Measurements from ENCODE around the gene RBM7.

RBM7 gene, protein sequence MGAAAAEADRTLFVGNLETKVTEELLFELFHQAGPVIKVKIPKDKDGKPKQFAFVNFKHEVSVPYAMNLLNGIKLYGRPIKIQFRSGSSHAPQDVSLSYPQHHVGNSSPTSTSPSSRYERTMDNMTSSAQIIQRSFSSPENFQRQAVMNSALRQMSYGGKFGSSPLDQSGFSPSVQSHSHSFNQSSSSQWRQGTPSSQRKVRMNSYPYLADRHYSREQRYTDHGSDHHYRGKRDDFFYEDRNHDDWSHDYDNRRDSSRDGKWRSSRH

DNA sequence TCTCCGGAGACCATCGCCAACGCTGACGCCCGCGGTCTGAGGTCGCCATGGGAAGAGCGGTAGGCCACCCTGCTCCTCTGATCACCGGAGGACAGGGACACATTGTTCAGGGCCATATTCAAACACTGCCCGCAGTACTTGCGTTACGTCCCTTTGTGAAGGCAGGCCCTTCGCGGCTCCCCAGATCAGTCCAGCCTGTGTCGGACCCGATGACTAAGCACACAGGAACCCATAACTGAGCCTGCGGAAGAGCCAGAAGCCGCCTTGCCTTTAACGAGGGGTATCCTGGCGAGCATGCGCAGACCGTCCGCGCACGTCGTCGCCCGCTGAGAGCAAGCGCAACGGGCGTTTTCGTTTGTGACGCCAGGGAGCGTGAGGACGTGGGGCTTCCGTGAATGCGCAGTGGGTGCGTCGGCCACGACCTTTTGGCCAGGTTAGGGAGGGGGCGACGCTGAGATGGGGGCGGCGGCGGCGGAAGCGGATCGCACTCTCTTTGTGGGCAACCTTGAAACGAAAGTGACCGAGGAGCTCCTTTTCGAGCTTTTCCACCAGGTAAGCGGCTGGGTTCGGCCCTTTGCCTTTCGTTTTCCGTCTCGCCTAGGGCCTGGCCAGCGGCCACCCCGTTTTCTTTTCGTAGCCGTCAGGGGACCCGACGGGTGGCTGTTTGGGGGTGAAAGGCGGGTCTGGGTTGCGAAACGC lies at the start of gene RBM7, which contains the start of gene C11orf71:
Gene RBM7 (plus strand): TSS at position 451 of the 699 bp plus-strand sequence. CDS start 6 bp downstream, at position 457.
Gene C11orf71 (minus strand): TSS at position 296 of the 699 bp plus-strand sequence. CDS start 180 bp downstream, at position 116.
- DNase-seq: peak; percentile 95

DNA sequence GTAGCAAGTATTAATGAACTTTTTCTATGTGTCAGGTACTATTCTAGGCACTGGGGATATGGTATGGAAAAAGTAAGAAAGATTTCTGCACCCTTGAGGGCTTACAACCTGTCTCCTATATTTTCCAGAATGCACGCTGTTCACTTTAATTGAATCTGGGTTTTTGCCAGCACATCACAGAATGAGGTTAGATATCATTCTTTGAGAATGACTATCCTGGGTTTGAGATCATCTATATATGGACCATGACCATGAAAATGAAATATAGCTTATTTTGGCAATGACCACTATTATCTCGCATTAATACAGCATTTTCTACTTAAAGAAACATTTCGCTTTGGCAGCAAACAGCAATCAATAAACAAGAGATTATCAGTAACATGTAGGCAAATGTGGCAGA lies 47.0 kb upstream of the RBM7 start:
- no peak for DNase-seq

DNA sequence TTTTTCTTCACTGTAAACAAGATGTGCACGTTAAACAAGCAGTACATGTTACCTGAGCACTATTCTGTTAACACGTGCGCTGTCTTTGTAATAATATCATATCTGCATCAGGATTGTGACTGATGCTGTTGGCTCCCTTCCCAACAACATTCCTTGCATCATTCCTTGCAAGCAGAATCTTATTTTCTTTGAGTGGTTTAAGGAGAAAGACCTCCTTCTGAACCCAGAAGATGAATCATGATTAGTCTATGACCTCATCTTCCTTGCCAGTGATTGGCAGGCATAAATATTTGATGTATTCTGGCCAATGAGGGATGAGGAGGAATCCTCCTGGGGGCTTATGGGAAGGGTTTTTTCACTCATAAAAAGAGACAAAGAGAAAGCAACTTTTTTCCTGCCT lies 46.4 kb upstream of the RBM7 start:
- no peak for DNase-seq

DNA sequence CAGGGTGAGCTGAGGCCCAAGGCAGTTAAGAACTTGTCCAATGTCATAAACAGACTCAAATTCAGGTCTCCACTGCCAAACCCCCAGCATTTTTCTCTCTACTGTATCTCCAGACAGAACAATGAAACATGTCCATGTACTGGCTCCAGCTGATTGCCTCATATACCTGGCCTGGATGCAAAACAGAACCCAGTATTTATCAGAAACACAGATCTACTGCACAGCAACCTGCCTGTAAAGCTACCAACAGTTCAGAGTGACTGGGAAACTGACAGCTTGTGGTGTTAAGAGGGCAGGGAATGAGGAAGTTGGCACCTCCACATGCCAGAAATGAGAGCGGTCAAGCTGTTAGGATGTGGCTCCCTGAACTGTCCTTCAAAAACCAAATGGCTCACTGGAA lies 41.8 kb upstream of the RBM7 start:
- DNase-seq: no peak

DNA sequence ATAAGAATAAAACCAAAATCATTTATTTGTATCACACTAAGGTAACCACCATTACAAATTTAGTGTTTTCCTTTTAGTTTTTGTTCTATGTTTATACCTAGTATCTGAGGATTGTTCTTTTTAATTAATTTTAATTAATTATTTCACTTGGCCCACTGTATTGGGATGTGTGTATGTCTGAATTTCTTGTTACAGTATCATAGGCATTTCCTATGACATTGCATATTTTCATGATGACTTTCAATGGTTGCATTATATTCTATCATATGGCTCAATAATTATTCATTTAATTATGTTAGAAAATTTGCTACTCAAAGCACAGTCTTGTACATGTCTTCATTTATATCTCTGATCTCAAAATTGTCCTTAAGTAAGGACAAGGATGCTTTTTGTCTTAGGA lies 41.1 kb upstream of the RBM7 start:
- no peak for DNase-seq

DNA sequence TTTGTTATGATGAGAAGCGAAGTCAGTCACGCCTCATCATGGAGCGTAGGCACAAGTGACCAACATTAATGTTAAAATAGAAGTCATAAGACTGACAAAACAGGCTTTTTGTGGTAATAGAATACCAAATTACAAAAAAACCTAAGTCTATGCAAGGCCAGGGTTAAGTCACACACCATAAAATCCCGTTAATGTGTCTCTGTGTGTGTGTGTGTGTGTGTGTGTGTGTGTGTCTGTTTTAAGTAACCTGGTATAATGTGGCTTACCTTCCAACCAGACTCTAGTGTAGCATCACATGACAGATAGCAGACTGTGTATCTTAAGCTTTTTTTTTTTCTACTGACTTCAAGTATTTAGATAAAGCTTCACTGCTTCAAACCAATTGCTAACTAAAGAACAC lies 38.1 kb upstream of the RBM7 start:
- no peak for DNase-seq

DNA sequence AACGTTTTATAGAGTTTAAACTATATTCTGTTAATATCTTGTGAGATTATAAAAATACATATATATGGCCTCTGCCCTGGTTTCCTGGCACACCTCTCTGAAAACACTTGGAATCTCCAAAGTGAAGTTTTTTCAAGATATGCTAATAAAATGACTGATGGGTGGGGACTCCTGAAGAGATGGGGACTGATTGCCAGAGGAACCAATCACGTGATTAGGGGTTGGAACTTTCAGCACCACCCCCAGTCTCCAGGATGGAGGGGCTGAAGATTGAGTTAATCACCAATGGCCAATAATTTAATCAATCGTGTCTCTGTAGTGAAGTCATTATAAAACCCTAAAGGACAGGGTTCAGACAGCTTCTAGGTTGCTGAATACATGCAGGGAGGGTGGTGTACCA lies 37.5 kb upstream of the RBM7 start:
- DNase-seq: no peak

DNA sequence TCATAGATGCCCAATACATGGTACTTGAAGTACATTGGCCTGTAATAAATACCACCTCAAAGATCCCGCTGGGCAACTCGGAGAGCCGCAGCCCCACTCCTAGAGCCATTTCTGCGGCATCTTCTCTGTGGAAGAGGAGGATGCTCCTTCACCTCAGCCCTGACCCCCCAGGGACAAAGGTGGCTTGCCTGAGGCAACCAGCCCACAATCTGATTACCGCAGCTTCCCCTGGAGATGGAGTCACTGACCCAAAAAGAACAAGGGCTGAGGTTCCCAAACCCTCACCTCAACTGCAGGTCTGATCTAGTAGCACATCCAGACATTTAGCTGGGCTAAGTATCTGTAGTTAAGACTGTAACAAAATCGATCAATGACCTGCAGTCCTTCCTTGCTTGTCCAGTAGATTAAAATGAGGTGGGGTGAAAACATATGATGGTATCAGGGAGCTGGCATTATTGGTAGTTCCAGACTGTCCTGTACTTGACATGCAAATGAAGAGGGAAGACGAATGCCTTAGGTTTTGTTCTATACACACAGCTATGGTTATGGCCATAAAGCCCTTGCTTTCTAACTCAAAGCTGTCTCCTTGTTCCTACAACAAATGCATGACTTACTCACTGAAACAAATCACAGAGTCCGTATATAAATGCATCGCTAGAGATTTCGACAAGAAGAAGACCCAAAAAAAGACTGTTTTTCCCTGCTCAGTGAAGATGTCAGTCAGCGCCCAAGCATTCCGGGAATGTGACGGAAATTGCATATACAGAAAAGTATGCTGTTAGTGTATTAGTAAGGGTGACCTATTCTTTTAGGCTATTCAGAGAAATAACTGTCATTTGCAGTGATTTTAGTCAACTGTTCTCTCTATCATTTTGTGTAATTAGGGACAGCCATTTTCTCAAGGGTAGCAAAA lies 33.9 kb upstream of the RBM7 start:
- DNase-seq: no peak

DNA sequence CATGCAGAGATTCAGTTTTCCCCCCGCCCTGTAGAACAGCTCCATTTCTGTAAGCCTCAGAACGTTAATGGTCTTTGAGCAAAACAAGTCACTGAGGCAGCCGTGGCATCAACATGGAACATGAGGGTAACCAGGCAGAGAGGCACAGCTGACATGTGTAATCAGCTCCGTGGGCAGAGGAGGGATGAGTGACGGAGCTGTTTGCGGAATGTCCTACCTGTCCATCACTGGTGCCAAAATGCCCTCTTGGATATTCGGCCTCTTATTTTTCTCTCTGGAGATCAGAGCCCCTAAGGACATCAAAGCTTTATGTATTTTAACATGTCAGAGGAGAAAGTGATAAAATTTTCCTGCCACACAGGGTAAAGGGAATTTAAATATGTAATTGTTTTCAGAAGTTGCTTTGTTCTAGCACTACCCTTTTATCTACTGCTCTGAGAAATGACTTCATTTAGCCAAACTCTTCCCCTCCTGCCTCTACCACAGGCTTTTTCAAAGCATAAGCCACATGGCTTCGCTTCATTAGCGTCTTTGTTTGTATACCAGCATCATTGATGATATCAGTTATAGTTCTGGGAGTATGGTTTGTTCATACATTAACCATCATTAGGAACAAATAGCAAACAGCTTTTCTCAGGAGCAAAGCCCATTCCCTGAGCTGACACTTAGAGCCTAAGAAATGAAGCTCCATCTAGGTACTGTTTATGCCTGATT lies 33.1 kb upstream of the RBM7 start:
- no peak for DNase-seq

DNA sequence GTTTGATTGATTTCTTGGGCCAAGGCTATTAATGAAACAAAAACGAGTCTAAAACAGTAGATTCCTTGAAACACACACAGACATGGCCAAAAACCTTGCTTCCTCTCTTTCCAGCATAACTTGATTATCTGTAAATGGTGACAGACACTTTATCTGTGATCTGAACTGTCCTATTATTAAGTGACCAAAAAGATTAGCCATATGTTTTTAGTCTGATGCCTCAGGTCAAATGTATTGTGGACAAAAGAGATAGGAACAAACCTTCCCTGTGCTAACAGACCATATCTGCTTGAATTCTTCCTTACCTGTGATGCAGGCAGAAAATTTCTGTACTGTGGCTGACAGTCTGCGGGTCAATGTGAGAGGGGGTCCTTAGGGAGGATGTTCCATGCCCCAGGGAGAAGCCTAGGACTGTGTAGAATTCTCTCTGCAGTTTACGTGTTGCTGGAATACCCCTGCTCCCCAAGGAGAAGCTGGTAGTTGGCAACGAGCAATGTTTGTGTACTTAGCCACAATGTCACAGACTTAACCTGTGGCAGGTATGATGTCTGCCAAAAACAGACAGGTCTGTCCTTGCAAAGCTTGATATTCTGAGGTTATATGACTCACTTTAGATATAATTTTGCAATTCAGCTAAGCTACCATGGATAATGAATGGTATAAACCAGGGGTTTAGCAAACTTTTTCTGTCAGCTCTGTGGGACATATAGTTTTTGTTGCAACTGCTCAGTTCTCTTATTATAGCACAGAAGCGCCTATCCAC lies 31.4 kb upstream of the RBM7 start:
- DNase-seq: no peak

DNA sequence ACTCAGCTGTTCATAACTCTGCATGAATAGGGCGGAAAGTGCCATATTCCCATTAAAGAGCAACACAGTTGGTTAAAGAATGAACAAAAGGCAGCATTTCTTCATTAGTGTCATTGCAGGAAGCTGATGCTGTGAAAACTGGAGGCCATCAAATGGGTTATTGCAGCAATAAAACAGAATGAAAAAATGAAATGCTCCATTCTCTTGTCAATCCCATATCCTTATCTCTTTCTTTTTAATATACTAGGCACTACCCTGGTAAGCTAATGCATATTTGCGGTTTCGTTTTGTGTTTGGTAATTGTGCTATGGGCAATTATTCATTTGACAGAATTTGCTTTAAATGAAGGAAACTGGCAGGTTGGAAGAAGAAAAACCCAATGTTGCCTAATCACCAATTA lies 25.4 kb upstream of the RBM7 start:
- no peak for DNase-seq

DNA sequence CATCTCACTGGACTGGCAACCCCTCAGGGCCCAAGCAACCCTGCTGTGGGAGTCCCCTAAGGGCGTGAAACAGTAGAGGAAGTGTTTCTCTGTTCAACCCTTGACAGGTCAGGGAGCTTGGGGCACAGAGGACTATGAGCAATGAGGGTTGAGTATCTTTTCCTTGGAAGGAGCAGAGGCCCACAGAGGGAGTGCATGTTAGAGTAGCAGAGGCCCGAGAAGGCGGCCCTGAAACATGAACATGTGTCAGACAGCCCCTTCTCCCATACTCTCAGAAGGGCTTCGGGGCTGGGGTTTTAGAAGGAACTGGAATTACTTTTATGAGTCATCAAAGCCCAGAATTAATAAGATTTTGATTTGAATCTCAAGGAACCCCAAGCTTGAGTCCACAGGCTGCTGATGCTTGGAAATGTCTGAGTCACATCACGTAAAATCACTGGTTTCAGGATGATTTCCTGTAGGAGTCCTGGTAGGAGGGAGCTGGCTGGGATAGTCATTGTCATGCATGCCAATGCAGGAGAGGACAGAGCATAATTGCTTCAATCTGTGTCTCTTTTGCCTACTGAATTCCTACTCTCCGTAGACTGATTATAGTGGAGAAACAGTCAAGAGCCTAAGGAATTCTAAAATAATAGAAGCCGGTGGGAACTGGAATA lies 22.7 kb upstream of the RBM7 start:
- DNase-seq: no peak

DNA sequence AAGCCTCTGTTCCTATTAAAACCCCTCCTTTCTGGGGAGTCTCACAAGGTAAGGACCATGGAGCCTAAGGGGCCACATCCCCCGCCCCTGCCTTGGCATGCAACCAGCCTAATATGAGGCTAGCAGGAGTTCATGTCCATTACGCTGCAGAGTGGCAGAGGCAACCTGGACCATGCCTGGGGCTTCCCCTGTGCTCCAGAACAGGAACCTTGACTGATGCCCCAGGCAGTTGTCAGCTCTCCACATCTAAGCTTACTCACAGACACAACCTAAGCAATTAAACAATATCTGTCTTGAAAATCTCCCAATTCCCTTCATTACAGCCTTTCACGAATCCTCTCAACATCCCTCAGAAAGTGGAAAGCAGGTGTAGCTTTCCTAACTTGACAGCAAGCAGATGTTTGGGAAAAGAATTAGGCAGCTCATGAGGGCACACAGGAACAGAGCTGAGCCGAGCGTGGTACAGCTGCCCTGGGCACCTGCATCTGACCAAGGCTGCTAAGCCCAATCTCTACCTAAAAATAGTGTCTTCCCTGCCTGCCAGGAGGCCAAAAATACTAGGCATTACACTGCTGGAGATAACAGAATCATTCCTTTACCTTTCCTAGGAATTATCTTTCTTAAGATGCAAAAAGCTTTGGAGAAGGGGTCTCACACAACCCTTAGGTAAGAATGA lies 20.9 kb upstream of the RBM7 start:
- no peak for DNase-seq

DNA sequence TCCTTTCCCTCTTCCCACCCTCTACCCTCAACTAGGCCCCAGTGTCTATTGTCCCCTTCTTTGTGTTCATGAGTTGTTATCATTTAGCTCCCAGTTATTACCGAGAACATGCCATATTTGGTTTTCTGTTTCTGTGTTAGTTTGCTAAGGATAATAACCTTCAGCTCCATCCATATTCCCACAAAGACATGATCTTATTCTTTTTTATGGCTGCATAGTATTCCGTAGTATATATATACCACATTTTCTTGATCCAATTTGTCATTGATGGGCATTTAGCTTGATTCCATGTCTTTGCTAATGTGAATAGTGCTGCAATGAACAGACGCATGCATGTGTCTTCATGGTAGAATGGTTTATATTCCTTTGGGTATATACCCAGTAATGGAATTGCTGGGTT lies 18.0 kb upstream of the RBM7 start:
- DNase-seq: no peak

DNA sequence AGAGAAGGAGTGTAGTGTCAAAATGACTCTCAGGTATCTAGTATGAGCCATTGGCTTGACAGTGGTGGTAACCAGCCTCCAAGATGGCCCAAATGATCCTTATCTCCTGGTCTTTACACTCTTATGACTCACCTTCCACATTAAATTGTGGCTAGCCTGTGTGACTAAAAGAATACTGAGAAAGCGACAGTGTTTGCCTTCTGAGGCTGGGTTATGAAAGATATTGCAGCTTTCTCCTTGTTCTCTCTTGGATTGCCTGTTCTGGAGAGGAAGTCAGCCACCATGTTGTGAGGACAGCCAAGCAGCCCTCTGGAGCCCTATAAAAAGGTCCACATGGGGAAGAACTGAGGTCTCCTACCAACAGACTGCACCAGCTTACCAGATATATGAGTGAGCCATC lies 16.0 kb upstream of the RBM7 start:
- no peak for DNase-seq

DNA sequence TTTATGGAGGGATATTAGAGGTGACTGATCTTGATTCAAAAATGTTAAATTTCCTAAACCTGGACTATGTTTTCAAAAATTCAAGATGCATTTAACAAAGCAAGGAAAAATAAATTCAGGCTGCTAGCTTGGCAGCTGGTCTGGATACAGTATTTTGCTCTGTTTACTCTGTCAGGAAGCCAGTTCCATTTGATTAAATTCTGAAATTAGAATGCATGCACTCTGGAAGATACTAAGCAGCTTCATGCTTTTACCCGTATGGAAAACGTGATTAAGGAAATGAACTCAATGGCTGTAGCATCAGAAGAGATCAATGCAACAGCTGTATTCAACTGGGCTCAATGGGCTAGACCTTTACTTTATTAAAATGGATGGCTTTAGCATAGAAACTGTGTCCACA lies 14.3 kb upstream of the RBM7 start:
- no peak for DNase-seq

DNA sequence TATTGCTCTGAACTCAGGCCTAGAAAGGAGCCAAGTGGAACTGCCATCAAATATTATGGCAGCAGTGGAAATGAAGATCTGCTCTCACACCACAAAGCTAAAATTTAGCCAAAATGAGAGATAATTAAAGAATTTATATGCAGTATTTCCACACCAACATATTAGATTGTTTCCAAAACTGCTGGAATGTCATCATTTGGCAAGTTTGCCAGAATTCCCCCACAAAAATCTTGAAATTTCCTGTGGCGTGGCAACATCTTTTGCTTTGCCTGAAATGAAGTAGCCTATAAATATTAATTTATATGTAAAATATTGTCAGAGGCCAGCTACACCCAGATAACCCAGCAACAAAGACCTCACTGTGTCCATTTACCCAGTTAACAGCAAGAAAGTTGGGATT lies 13.9 kb upstream of the RBM7 start:
- no peak for DNase-seq

DNA sequence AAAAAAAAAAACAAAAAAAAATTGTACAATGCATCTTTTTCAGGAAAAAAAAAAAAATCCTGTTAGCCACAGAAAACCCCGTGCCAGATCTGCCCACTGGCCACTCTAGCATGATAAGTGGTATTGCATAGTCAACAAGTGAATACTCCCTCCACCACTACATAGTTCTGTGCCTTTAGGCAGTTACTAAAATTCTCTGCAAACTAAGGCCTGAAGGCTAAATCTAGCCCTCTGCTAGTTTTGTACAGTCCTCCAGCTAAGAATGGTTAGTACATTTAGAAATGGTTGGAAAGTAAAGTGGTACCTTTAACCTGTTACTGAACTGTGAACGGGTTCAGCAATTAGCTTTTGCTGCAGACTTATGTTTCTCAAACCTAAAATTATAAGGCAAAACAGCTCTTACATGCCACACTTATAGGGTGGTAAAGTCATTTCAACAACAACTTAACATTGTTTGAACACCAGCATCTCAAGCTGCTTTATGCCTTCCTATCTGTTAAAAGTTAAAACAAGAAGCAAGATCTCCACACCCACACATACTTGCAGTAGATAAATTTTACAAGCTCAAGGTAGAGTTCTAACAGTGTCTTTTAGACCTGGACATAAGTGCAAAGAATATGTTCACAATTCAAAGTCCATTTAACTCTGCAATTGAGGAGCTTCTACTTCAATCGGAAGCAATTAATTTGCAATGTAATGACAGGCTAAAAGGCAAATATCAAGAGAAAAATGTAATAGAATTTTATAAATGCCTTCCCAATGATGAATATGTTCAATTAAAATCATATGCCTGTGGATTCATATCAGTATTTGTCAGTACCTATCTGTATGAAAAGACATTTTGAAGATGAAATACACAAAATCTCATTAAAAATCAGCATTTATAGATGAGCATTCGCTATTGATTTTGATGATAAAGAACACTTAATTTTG lies 7.5 kb upstream of the RBM7 start:
- no peak for DNase-seq

DNA sequence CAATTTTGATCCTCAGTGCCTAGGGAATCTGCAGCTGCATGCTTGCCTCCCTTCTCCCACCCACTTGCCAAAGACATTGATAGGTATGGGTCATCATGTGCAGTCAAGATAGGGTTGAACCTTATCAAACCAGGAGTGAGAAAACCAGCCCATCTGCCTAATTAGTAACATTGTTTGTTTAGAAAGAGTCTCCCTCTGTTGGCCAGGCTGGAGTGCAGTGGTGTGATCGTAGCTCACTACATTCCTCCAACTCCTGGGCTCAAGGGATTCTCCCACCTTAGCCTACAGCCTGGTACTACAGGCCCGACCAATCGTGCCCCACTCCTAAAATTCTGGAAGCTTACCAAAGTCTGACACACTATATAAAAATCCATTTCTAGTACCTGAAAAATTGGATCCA lies 4.7 kb upstream of the RBM7 start:
- DNase-seq: no peak

DNA sequence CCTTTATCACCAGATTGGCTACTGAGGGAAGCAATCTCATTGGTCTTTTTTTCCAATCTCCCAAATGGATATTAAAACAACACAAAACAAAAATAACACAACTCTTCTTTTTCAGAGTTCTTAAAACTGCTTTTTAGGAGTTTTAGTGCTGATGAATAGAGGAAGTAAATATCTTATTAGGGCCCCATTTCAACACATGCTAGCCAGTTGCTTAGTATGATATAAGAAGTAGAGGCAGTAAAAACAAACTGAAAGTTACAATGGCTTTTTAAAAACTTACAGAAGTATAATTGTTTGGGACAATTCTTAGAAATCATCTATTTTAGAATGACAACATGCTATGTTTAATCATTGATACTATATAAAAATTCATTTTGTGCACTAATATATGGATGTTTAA lies 3.5 kb upstream of the RBM7 start:
- DNase-seq: no peak
